Stimulated activated CD8-positive, alpha-beta memory T cell treated with anti-CD3 and anti-CD28 coated beads, Interleukin-7, amount 100 ng/mL, for 24 hours (primary cell): ENCODE data around the gene SCUBE3.
A peak's percentile ranks its signal among the peaks of the same experiment; 100 is the strongest.

ENCODE experiments used
- DNase-seq: peaks from one replicate; pipeline ENCODE4 v3.0.0-alpha.2; 2020; ENCODE audit warnings: low read depth

SCUBE3 gene

DNA sequence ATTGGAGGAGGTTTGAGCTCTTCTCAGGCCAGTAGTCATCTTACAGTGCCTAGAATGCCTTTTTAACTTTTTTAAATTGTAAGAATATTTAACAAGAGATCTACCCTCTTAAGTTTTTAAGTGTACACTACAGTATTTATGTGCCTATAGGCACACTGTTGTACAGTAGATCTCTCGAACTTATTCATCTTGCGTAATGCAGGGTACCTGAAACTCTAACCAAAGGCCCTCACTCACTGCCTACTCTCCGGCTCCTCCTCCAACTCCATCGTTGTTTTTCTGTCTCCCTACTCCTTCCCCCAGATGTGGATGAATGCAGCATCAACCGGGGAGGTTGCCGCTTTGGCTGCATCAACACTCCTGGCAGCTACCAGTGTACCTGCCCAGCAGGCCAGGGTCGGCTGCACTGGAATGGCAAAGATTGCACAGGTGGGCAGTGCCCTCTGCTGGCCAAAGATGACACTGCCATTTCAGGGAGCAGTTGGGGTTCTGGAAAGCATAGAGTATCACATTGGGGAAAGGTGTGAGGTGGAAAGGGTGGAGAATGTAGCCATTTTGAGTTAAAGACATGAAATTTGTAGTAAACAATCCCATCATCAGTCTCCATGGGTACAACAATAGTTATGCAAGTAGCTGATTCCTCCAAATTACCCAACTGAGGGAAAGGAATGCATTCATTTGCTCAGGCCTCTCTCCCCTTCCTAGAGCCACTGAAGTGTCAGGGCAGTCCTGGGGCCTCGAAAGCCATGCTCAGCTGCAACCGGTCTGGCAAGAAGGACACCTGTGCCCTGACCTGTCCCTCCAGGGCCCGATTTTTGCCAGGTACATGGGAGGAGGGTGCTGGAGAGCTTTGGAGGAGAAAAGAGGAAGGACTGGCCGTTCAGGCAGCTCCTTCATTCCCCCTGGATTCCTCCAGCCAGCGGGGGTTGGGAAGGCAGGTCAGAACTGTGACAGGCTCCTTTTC, 27.4 kb downstream of the SCUBE3 start:
- DNase-seq: peak; percentile 64

DNA sequence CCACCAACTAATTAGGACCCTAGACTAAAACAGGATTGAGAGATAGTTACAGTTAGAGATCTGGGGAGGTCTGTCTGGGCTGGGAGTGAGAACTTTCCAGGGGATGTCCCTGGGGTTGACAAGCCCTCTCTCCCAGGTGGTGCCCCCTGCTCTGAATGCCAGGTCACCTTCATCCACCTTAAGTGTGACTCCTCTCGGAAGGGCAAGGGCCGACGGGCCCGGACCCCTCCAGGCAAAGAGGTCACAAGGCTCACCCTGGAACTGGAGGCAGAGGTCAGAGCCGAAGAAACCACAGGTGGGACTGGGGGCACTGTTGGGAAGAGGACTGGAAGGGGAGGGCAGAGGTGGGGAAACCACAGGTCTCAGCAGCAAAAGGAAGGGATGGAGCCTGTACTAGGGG, 28.7 kb downstream of the SCUBE3 start:
- DNase-seq: no peak

DNA sequence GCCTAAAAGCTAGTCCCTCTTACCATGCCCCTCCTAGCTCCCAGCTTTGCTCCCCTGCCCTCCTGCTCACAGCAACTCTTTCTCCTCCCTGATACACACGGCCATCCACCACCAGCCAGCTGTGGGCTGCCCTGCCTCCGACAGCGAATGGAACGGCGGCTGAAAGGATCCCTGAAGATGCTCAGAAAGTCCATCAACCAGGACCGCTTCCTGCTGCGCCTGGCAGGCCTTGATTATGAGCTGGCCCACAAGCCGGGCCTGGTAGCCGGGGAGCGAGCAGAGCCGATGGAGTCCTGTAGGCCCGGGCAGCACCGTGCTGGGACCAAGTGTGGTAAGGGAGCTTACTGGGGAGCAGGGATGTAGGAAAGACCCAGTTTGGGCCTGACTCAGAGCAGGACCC, 29.1 kb downstream of the SCUBE3 start:
- DNase-seq: no peak

DNA sequence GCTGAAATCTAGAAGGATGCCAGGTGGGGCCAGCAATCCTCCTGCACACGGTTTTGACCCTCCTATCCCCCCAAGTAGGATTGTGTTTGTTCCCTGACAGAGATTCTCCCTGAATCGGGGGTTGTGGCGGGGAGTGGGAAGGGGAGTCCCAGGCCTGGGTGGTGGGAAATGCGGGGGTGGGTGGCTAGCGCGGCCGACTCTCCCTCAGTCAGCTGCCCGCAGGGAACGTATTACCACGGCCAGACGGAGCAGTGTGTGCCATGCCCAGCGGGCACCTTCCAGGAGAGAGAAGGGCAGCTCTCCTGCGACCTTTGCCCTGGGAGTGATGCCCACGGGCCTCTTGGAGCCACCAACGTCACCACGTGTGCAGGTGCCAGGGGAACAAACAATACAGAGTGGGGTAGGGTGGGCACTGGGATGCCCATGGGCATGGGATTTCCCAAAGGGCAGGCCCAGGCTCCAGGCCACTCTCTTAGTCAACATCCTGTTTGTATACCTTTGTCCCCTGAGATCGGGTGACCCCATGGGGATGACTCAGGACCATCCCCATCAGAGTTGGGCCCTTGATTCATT, 29.7 kb downstream of the SCUBE3 start:
- no peak for DNase-seq

DNA sequence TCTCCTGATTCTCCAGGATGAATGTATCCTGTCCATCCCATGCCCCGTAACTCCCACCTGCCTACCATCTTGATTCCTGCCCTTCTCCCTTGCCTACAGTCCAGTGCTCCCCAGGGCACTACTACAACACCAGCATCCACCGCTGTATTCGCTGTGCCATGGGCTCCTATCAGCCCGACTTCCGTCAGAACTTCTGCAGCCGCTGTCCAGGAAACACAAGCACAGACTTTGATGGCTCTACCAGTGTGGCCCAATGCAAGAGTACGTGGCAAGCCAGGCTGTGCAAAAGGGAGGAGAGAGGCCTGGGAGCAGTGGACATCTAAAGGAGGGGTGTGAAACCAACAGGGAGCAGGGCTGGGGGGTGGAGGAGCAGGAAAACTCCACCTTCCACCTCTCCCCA, 30.8 kb downstream of the SCUBE3 start:
- DNase-seq: no peak

DNA sequence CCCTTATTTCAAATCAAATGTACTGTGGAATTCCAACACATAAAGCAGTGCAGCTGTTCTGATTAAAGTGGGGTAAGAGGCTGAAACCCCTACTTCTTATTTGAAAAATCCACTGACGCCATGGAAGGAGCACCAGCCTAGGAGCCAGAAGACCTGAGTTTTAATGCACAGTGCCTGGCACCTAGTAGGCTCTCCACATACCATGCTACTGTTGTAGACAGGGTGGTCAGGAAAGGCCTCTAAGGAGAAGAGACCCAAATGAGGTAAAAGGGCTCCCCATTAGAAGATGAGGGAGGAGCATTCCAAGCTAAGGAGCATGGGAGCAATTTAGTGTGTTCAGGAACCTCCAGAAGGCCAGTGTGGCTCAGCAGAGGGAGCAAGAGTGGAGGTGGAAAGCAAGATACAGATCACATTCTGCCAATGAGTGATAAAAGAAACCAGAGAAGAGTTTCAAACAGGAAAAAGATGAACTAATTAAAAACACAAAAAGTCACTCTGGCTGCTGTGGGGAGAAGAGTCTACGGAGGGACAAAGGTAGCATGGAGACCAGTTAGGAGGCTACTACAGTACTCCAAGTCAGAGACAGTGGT, 34.0 kb downstream of the SCUBE3 start:
- DNase-seq: no peak

DNA sequence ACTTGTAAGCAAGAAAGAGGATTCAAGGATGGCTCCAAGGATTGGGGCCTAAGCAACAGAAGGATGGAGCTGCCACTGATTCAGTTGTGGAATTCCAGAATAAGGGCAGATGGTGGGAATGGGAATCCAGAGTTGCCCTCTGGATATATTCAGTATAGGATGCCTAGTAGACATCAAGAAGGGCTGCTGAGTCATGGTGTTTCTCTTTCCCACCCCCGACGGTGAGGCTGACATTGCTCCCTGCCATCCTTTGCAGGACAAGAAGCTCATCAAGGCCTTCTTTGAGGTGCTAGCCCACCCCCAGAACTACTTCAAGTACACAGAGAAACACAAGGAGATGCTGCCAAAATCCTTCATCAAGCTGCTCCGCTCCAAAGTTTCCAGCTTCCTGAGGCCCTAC, 34.5 kb downstream of the SCUBE3 start:
- DNase-seq: no peak

DNA sequence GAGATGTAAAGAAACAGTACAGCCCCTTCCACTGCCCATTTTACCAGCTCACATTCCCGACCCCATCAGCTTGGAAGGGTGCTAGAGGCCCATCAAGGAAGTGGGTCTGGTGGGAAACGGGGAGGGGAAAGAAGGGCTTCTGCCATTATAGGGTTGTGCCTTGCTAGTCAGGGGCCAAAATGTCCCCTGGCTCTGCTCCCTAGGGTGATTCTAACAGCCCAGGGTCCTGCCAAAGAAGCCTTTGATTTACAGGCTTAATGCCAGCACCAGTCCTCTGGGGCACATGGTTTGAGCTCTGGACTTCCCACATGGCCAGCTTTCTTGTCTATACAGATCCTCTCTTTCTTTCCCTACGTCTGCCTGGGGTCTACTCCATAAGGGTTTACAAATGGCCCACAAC, 35.2 kb downstream of the SCUBE3 start:
- DNase-seq: no peak

DNA sequence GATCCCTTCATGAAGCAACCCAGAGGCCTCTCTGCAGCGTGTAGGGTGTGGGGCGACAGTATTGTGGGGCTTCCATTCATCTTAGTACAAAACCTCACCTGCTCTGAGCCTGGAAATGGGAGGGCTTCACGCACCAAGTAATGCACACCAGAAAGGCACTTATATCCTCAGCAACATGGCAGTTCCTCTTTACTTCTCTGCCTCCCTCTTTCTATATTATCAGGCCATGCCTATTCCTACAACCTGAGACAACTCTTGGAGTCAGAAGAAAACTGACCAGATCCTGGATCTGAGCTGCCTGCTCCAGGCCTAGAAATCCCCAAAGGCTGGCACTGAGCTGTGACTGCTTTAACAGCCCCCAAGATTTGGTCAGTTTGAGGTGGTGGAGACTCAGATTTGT, 38.2 kb downstream of the SCUBE3 start:
- DNase-seq: no peak

GRCh38 chr6:35253249-35253648, 39.5 kb downstream of the SCUBE3 start:
- DNase-seq: no peak

DNA sequence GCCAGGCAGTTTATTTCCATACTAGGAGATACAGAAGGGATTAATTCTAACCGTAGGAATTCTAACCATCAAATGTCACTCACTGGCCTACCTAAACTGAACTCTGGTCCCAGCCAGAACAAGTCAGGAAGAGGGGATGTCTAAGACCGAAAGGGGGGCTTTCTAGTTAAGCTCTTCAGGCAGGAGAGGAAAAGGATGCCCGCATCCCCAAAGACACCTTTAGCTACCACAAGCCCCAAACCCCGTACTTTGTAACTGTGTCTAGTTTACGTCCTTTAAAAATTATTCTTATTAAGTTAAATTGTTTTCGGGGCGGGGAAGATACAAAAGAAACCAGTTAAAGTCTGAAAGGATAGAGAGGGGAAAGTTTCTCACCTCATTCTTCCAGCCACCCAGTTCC, 44.6 kb downstream of the SCUBE3 start:
- DNase-seq: no peak

GRCh38 chr6:35258858-35259193, 45.1 kb downstream of the SCUBE3 start:
- DNase-seq: peak; percentile 2

- DNase-seq: peak; percentile 79
These were observed 45.6 kb downstream of the SCUBE3 start, which contains the start of gene ZNF76 for GRCh38 chr6:35259194-35259947. Gene ZNF76 (plus strand): TSS chr6:35259735. CDS start chr6:35281152, 21,417 bp downstream.

DNA sequence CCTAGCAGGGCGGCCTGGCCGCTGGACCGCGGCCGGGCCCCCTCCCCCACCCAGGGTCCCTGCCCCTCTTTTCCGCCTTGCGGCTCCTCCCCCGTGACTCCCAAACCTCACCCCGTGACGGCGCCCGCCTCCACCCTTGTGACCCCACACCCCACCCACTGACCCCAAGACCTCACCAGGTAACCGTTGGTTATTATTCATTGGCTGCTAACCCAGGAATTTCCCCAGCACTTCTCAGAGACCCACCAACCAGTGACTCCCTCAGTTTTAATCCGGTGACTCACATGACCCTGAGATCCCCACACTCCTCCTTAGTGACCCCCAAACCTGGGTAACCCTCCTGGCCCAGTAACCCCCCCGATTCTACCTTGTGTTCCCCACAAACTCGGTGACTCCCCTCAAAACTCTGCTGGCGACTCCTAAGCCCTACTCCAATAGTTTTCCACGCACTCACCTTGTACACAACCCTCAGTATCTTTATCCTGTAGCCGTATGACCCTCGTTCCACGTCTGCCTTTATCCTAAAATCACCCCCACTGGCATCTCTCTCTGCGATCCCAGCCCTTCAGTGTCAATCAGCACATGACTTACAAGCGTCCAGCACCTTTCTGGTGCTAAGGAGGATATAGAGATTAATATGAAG, 46.3 kb downstream of the SCUBE3 start:
- DNase-seq: peak; percentile 38

DNA sequence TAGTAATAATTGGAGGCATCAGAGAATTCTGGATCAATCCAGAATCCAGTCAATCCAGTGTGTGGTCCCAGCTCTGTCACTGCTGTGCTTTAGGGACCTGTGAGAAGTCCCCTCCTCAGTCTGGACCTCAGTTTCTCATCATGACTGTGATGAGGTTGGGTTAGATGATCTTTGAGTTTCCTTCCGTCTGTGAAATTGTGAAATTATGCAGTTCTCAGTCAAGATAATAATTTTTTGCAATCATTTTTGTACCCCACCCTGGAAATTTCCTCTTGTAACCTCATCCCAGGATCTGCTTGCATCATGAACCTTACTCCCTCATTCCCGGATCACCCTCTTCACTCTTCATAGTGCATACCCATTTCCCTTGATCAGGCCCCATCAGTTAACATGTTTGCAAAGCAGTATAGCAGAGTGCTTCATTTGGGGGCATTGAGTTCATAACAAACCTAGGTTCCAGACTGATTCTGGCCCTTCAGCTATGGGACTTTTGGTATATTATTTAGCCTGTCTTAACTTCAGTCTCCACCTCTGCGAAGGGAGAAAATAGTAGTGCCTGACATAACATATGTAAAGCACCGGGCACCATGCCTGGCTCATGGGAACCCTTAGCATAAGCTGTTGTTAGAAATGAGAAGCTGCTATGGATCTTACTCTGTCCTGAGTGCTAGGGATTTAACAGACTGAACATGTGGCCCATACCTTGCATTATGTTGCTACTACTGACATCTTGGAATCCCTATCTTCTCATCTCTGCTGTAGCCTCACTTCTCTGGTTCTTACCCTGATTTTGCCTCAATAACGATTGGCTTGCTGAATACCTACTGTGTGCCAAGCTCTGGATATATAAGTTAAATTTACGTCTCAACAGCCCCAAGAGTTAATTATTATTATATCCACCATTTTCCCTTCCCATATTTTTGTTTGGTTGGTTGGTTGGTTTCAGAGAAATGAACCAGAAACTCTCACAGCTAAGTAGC, 47.1 kb downstream of the SCUBE3 start:
- DNase-seq: no peak

DNA sequence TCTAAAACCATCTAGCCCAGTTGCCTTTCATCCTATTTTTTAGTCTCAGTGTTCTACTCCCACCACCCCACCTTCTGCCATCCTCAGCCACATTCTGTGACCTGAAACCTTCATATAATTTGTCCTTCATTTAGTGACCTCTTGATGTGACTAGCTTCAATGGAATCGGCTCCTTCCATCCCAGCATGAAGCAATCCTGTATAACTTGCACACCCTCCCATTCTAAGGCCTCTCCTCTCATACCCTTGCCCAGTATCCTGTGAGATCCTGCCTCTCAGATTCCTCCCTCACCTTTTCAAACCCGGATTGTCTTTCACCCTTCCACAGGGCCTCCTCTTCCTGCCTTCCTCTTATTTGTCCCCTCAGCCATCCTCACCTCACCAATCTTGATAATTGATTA, 48.8 kb downstream of the SCUBE3 start:
- DNase-seq: no peak

- DNase-seq: no peak
These were observed 51.0 kb downstream of the SCUBE3 start for GRCh38 chr6:35264550-35265274.

DNA sequence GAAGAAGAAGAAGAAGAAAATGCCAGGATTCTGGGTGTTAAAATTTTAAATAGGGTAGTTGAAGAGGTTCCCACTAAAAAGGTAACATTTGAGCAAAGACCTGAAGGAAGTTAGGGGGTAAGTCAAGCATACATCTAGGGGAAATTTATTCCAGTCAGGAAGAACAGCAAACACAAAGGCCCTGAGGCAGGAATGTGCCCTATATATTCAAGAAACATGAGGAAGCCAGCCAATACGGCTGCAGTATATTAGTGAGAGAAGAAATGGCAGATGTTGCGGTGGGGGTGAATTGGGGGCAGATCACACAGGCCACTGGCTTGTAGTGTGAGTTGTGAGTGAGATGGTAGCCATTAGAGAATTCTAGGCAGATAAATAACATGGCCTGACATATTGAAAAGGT, 51.8 kb downstream of the SCUBE3 start:
- no peak for DNase-seq

DNA sequence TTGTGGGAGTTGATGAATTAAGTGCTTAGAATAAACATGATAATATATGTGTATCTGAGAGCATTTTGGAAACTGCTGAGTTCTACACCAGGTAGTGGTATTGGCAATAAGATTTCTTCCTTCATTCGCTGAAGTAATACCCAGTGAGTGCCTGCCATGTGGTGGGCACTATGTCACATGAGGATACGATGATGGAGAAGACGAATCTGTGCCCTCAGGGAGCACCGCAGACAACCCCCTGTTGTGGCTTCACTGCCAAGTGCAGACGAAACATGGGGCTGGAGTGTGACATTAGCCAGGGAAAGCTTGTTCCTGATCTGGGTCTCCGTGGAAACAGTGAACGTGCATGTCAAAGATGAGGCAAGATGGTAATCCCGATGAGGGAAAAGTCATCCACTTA, 53.7 kb downstream of the SCUBE3 start:
- DNase-seq: no peak

DNA sequence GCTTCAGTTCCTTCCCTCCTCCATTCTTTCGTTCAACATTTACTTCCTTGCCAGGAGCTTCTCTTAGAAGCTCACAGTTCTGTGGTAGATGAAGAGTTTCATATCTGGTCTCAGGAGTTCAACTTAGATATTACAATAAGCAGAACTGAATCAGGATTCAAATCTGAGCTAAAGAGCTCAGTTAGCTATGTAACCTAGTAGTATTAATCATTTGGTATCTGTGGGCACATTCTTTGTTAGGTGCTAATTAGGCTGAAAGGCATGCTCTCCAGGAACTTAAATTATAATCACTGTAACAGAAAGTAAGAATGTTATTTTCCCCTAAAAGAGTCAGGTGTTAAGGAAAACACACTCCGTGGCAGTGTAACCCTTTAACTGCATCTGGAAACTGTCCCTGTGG, 54.1 kb downstream of the SCUBE3 start:
- DNase-seq: no peak
